Left ventricle myocardium inferior (tissue), 1 donor: ENCODE measurements around the gene IGFBP7. TPM values are rescaled to one million over a fixed set of nuclear protein-coding genes. Genes with fewer than 3 reads are reported as not detected.

Source experiments
- DNase-seq: peaks from one replicate; pipeline ENCODE4 v3.0.0-alpha.2; 2020
- H3K27ac ChIP-seq: fragments of 200-600 bp; replicated peaks from 2 replicates; pipeline ENCODE4 v1.8.0; 2021
- H3K27me3 ChIP-seq: fragments of 200-600 bp; 2 replicates; pipeline ENCODE4 v1.8.0; 2021; ENCODE audit warnings: low read depth
- H3K36me3 ChIP-seq: fragments of 200-600 bp; 2 replicates; pipeline ENCODE4 v1.8.0; 2021
- H3K4me1 ChIP-seq: fragments of 200-600 bp; 2 replicates; pipeline ENCODE4 v1.8.0; 2021
- H3K4me3 ChIP-seq: fragments of 200-600 bp; 2 replicates; pipeline ENCODE4 v1.8.0; 2021; ENCODE audit warnings: mild to moderate bottlenecking, moderate library complexity
- H3K9me3 ChIP-seq: fragments of 200-600 bp; replicated peaks from 2 replicates; pipeline ENCODE4 v1.8.0; 2021
- intact Hi-C: fragments of 100-400 bp; cut with micrococcal nuclease; formaldehyde crosslinking; loops from one replicate; pipeline ENCODE4 v1.11.0; 2022
- total RNA-seq: library from RNA; stranded (reverse); fragmentation: NEBNext Ultra II Directional; extraction: Animal tissue kit (Norgen Biotek cat#: 25700); gene quantifications from one replicate; pipeline ENCODE4 v1.2.1, GENCODE V29; 2021
- TF ChIP-seq, protein P1 (sequence below): fragments of 200-600 bp; IDR thresholded peaks from 2 replicates; pipeline ENCODE4 v1.8.0; 2021; ENCODE audit warnings: antibody characterized with exemption, mild to moderate bottlenecking, borderline replicate concordance
- donor health status: DM: no; HTN: yes; CAD: no; lungs with severe emphysema.

IGFBP7 gene
- total RNA-seq, 1 donor from 2014 or later: 698 TPM

DNA sequence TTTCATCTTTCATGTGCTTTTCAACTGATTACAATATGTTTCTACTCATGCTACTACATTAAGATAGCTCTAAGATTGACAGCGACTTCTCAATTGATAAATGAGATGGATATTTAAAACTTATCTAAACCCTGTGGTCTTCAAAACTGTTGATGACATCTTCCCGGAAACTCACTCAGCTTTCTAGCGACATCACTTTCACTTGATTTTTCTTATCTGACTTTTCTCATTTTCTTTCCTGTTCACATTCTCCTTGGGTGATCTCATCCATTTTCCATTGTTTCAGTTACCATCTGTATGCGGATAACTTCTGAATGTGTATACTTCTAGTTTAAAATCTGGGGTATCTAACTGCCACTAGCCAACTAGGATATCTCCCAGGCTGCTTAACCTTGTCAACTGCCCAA is 128.4 kb downstream of the IGFBP7 start:
- intact Hi-C loops: no loop called here
- Histone ChIP-seq H3K36me3 (peaks cover 19% of the 10 kb centered on the region), H3K4me1 (peaks cover 80% of the 10 kb centered on the region), H3K27ac (no peak overlapping the region), H3K4me3 (no peak overlapping the region), H3K9me3 (no peaks in the 10 kb centered on the region), H3K27me3 (no peaks in the 10 kb centered on the region)
- TF ChIP-seq, protein P1, sequence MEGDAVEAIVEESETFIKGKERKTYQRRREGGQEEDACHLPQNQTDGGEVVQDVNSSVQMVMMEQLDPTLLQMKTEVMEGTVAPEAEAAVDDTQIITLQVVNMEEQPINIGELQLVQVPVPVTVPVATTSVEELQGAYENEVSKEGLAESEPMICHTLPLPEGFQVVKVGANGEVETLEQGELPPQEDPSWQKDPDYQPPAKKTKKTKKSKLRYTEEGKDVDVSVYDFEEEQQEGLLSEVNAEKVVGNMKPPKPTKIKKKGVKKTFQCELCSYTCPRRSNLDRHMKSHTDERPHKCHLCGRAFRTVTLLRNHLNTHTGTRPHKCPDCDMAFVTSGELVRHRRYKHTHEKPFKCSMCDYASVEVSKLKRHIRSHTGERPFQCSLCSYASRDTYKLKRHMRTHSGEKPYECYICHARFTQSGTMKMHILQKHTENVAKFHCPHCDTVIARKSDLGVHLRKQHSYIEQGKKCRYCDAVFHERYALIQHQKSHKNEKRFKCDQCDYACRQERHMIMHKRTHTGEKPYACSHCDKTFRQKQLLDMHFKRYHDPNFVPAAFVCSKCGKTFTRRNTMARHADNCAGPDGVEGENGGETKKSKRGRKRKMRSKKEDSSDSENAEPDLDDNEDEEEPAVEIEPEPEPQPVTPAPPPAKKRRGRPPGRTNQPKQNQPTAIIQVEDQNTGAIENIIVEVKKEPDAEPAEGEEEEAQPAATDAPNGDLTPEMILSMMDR: no peak
- no peak for DNase-seq

Other genes starting within 250 kb of the IGFBP7 start
- 24.1 TPM for gene REST, start 202.5 kb downstream of the IGFBP7 start, total RNA-seq
- 13.0 TPM for gene NOA1, start 132.8 kb downstream of the IGFBP7 start, total RNA-seq
- gene POLR2B, start 131.5 kb downstream of the IGFBP7 start, total RNA-seq: 73.0 TPM